Activated T-helper 1 cell treated with anti-CD3 and anti-CD28 coated beads, Interleukin-12 subunit alpha, Interleukin-12 subunit beta, Interleukin-2, Interleukin-4 antibody, amounts not matched to agents 30 ng/mL and 10 ng/mL and 1 ng/mL, durations not matched to agents 14 hours and 24 hours and 36 hours (primary cell): ENCODE measurements around the gene VMP1. TPM values are rescaled to one million over a fixed set of nuclear protein-coding genes. Genes with fewer than 3 reads are reported as not detected.

Experiments
- DNase-seq: peaks from one replicate; pipeline ENCODE4 v3.0.0; 2021; ENCODE audit warnings: low spot score
- H3K27ac Mint-ChIP-seq: one replicate; pipeline ENCODE4 v1.8.0; 2021; ENCODE audit warnings: mild to moderate bottlenecking, mixed read lengths
- H3K27me3 Mint-ChIP-seq: one replicate; pipeline ENCODE4 v1.8.0; 2022; ENCODE audit warnings: mild to moderate bottlenecking, moderate library complexity, mixed read lengths; ENCODE audit not compliant: insufficient read depth
- H3K36me3 Mint-ChIP-seq: one replicate; pipeline ENCODE4 v1.8.0; 2021; ENCODE audit warnings: low read depth, mixed read lengths
- H3K4me1 Mint-ChIP-seq: one replicate; pipeline ENCODE4 v1.8.0; 2021; ENCODE audit warnings: low read depth, mixed read lengths
- H3K4me3 Mint-ChIP-seq: one replicate; pipeline ENCODE4 v1.8.0; 2021; ENCODE audit warnings: mild to moderate bottlenecking, moderate library complexity, mixed read lengths
- H3K9me3 Mint-ChIP-seq: one replicate; pipeline ENCODE4 v1.8.0; 2021; ENCODE audit warnings: mixed read lengths
- intact Hi-C: fragments of 100-400 bp; cut with micrococcal nuclease; formaldehyde crosslinking; loops from one replicate; pipeline ENCODE4 v1.15.1; 2024
- total RNA-seq: library from RNA; stranded (reverse); gene quantifications from 2 replicates; pipeline ENCODE4 v1.2.3, GENCODE V29; 2022

The VMP1 gene
- total RNA-seq, 1 donor from 2014 or later = 357 TPM

GRCh38 chr17:59688496-59688895 is 19.0 kb upstream of the VMP1 start:
- H3K9me3 Mint-ChIP-seq = no peaks in the 10 kb centered on the region
- peak overlapping the region; percentile 40 for H3K27ac Mint-ChIP-seq
- no peak for DNase-seq
- intact Hi-C loops = loop anchor here (2.0 kb wide), 1 partner anchor 18 kb away; the partner anchor contains the start of genes PTRH2 and VMP1
- peaks cover 62% of the 10 kb centered on the region for H3K36me3 Mint-ChIP-seq
- H3K4me3 Mint-ChIP-seq = no peak overlapping the region
- peaks cover 14% of the 10 kb centered on the region for H3K4me1 Mint-ChIP-seq
- H3K27me3 Mint-ChIP-seq = no peaks in the 10 kb centered on the region

- Mint-ChIP-seq H3K27me3 (no peaks in the 10 kb centered on the region), H3K4me1 (peaks cover 19% of the 10 kb centered on the region)
- intact Hi-C loops = no loop called here
Observed at GRCh38 chr17:59693582-59693981, 13.9 kb upstream of the VMP1 start.

GRCh38 chr17:59694344-59694743 is 13.1 kb upstream of the VMP1 start:
- Mint-ChIP-seq H3K27ac (no peak overlapping the region), H3K4me1 (peaks cover 27% of the 10 kb centered on the region), H3K36me3 (peaks cover 64% of the 10 kb centered on the region), H3K9me3 (no peaks in the 10 kb centered on the region), H3K27me3 (no peaks in the 10 kb centered on the region), H3K4me3 (no peak overlapping the region)
- intact Hi-C loops = no loop called here
- DNase-seq = no peak

More at GRCh38 chr17:59693582-59693981, 13.9 kb upstream of the VMP1 start:
- DNase-seq = no peak
- Mint-ChIP-seq H3K27ac (no peak overlapping the region), H3K9me3 (no peaks in the 10 kb centered on the region), H3K36me3 (peaks cover 62% of the 10 kb centered on the region), H3K4me3 (no peak overlapping the region)

GRCh38 chr17:59695945-59696681 is 11.3 kb upstream of the VMP1 start:
- no peak overlapping the region for H3K4me3 Mint-ChIP-seq
- intact Hi-C loops = no loop called here
- peaks cover 65% of the 10 kb centered on the region for H3K36me3 Mint-ChIP-seq
- peaks cover 39% of the 10 kb centered on the region for H3K4me1 Mint-ChIP-seq
- no peak for DNase-seq
- H3K27me3 Mint-ChIP-seq = no peaks in the 10 kb centered on the region
- peak overlapping the region; percentile 2 for H3K27ac Mint-ChIP-seq
- no peaks in the 10 kb centered on the region for H3K9me3 Mint-ChIP-seq

GRCh38 chr17:59696682-59697277 is 10.7 kb upstream of the VMP1 start:
- H3K36me3 Mint-ChIP-seq = peaks cover 60% of the 10 kb centered on the region
- H3K9me3 Mint-ChIP-seq = no peaks in the 10 kb centered on the region
- no peak overlapping the region for H3K4me3 Mint-ChIP-seq
- no peaks in the 10 kb centered on the region for H3K27me3 Mint-ChIP-seq
- intact Hi-C loops = no loop called here
- H3K4me1 Mint-ChIP-seq = peaks cover 41% of the 10 kb centered on the region
- DNase-seq = no peak
- H3K27ac Mint-ChIP-seq = peak overlapping the region; percentile 2

GRCh38 chr17:59698143-59698542 is 9.3 kb upstream of the VMP1 start:
- no peaks in the 10 kb centered on the region for H3K27me3 Mint-ChIP-seq
- intact Hi-C loops = no loop called here

GRCh38 chr17:59699218-59699617 is 8.2 kb upstream of the VMP1 start:
- DNase-seq = no peak
- peaks cover 53% of the 10 kb centered on the region for H3K4me1 Mint-ChIP-seq
- peak overlapping the region; percentile 36 for H3K27ac Mint-ChIP-seq
- intact Hi-C loops = no loop called here
- no peak overlapping the region for H3K4me3 Mint-ChIP-seq
- H3K36me3 Mint-ChIP-seq = peaks cover 58% of the 10 kb centered on the region
- no peaks in the 10 kb centered on the region for H3K27me3 Mint-ChIP-seq
- H3K9me3 Mint-ChIP-seq = no peaks in the 10 kb centered on the region

More at GRCh38 chr17:59698143-59698542, 9.3 kb upstream of the VMP1 start:
- Mint-ChIP-seq H3K36me3 (peaks cover 60% of the 10 kb centered on the region), H3K27ac (no peak overlapping the region), H3K9me3 (no peaks in the 10 kb centered on the region), H3K4me1 (peaks cover 48% of the 10 kb centered on the region), H3K4me3 (no peak overlapping the region)
- DNase-seq = no peak

- Mint-ChIP-seq H3K36me3 (peaks cover 56% of the 10 kb centered on the region), H3K27ac (peak overlapping the region; percentile 36), H3K27me3 (no peaks in the 10 kb centered on the region), H3K9me3 (no peaks in the 10 kb centered on the region), H3K4me1 (peaks cover 59% of the 10 kb centered on the region), H3K4me3 (no peak overlapping the region)
- no peak for DNase-seq
- intact Hi-C loops = loop anchor here (10.0 kb wide), 1 partner anchor 255 kb away; no protein-coding TSS in a partner anchor
Observed at GRCh38 chr17:59699786-59700185, 7.7 kb upstream of the VMP1 start.

- no peaks in the 10 kb centered on the region for H3K9me3 Mint-ChIP-seq
- intact Hi-C loops = loop anchor here (10.0 kb wide), 1 partner anchor 258 kb away; no protein-coding TSS in a partner anchor
- DNase-seq = no peak
- peaks cover 44% of the 10 kb centered on the region for H3K36me3 Mint-ChIP-seq
- H3K4me3 Mint-ChIP-seq = no peak overlapping the region
- no peak overlapping the region for H3K27ac Mint-ChIP-seq
- H3K4me1 Mint-ChIP-seq = peaks cover 71% of the 10 kb centered on the region
- H3K27me3 Mint-ChIP-seq = no peaks in the 10 kb centered on the region
Observed at GRCh38 chr17:59702304-59702703, 5.2 kb upstream of the VMP1 start.

GRCh38 chr17:59707971-59708430 is 547 bp downstream of the VMP1 start:
- Mint-ChIP-seq H3K27me3 (no peaks in the 10 kb centered on the region), H3K4me3 (peak overlapping the region; percentile 98), H3K36me3 (peaks cover 16% of the 10 kb centered on the region), H3K4me1 (peaks cover 54% of the 10 kb centered on the region), H3K9me3 (no peaks in the 10 kb centered on the region), H3K27ac (peak overlapping the region; percentile 96)
- intact Hi-C loops = loop anchor here (1.0 to 10.0 kb wide), 13 partner anchors 19 to 684 kb away; partner anchors contain the start of genes CLTC, GDPD1, PRR11 and RNFT1
- no peak for DNase-seq

- H3K27ac Mint-ChIP-seq = no peak overlapping the region
- H3K36me3 Mint-ChIP-seq = peaks cover 10% of the 10 kb centered on the region
- peaks cover 37% of the 10 kb centered on the region for H3K4me1 Mint-ChIP-seq
- DNase-seq = no peak
- no peaks in the 10 kb centered on the region for H3K27me3 Mint-ChIP-seq
- intact Hi-C loops = no loop called here
- H3K4me3 Mint-ChIP-seq = no peak overlapping the region
- no peaks in the 10 kb centered on the region for H3K9me3 Mint-ChIP-seq
Observed at GRCh38 chr17:59711936-59712335, 4.5 kb downstream of the VMP1 start.

- no peaks in the 10 kb centered on the region for H3K9me3 Mint-ChIP-seq
- H3K4me3 Mint-ChIP-seq = no peak overlapping the region
- peaks cover 4% of the 10 kb centered on the region for H3K36me3 Mint-ChIP-seq
- H3K4me1 Mint-ChIP-seq = peaks cover 37% of the 10 kb centered on the region
- H3K27me3 Mint-ChIP-seq = no peaks in the 10 kb centered on the region
- intact Hi-C loops = no loop called here
- no peak for DNase-seq
- peak overlapping the region; percentile 18 for H3K27ac Mint-ChIP-seq
Observed at GRCh38 chr17:59712862-59713261, 5.4 kb downstream of the VMP1 start.

- H3K27ac Mint-ChIP-seq = no peak overlapping the region
- H3K9me3 Mint-ChIP-seq = no peaks in the 10 kb centered on the region
- intact Hi-C loops = no loop called here
- no peak for DNase-seq
- peaks cover 4% of the 10 kb centered on the region for H3K36me3 Mint-ChIP-seq
- H3K4me1 Mint-ChIP-seq = peaks cover 35% of the 10 kb centered on the region
- H3K27me3 Mint-ChIP-seq = no peaks in the 10 kb centered on the region
- H3K4me3 Mint-ChIP-seq = no peak overlapping the region
Observed at GRCh38 chr17:59714255-59714654, 6.8 kb downstream of the VMP1 start.
